ENCODE data around the gene ANKRD35. TPM values are rescaled to one million over a fixed set of nuclear protein-coding genes. Genes with fewer than 3 reads are reported as not detected.

ANKRD35 gene
- polyA plus RNA-seq, 1 donor (not counting 4 experiments of a cell fraction or from before 2014, with no cell fraction given) = 0.46 TPM

DNA sequence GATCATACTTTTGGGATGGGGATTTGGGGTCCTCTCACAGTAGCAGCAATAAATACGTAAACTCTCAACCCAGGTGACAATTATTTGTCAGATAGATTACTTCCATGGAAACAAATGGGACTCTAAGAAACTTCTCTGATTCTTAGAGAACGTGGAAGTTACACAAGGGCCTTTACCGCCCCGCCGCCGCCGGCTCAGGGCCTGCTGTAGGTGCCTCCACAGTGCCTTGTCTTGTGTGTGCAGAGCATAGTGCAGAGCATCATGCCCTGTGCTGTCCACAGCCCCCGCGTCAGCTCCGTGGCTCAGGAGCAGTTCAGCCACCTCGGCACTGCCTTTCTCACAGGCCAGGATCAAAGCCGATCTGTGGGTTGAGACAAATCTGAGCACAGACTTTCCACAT, 11.0 kb downstream of the ANKRD35 start:
- H3K4me2 ChIP-seq (ENCODE audit: control insufficient read depth, extremely low read depth, insufficient read depth, low read depth, low read length) = no peak overlapping the region
- H3K4me1 ChIP-seq (ENCODE audit: control insufficient read depth, extremely low read depth, insufficient read depth, low read length) = peaks cover 18% of the 10 kb centered on the region
- no peak for DNase-seq (ENCODE audit: low read depth, low spot score)
- no peak overlapping the region for H3K4me3 ChIP-seq (ENCODE audit: control insufficient read depth in 2 of 3, extremely low read depth in 1 of 3, insufficient read depth in 2 of 3, low read depth in 1 of 3, low read length in 3 of 3)
- no peaks in the 10 kb centered on the region for H3K9me3 ChIP-seq (ENCODE audit: control insufficient read depth, low read depth, low read length)
- H3K79me2 ChIP-seq (ENCODE audit: control insufficient read depth, insufficient read depth, low read length) = no peaks in the 10 kb centered on the region
- no peak for FAIRE-seq
- no peak overlapping the region for H3K27ac ChIP-seq (ENCODE audit: control insufficient read depth, insufficient read depth, low read length)
- H3K9me1 ChIP-seq (ENCODE audit: control insufficient read depth, extremely low read depth, insufficient read depth, low read length) = no peaks in the 10 kb centered on the region
- H3K9ac ChIP-seq (ENCODE audit: control insufficient read depth, extremely low read depth, insufficient read depth, low read length) = no peak overlapping the region
- dilution Hi-C loops (cut with MboI; ENCODE audit: extremely low pct_ligation_motif_present, low sequenced_read_pairs) = no loop called here
- TF ChIP-seq, protein P1, sequence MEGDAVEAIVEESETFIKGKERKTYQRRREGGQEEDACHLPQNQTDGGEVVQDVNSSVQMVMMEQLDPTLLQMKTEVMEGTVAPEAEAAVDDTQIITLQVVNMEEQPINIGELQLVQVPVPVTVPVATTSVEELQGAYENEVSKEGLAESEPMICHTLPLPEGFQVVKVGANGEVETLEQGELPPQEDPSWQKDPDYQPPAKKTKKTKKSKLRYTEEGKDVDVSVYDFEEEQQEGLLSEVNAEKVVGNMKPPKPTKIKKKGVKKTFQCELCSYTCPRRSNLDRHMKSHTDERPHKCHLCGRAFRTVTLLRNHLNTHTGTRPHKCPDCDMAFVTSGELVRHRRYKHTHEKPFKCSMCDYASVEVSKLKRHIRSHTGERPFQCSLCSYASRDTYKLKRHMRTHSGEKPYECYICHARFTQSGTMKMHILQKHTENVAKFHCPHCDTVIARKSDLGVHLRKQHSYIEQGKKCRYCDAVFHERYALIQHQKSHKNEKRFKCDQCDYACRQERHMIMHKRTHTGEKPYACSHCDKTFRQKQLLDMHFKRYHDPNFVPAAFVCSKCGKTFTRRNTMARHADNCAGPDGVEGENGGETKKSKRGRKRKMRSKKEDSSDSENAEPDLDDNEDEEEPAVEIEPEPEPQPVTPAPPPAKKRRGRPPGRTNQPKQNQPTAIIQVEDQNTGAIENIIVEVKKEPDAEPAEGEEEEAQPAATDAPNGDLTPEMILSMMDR (optimal IDR thresholded peaks at IDR 0.05 in 1 of 3, IDR thresholded peaks at IDR 0.05 in 1 of 3, conservative IDR thresholded peaks at IDR 0.05 in 1 of 3; ENCODE audit: extremely low read depth in 1 of 3, insufficient read depth in 2 of 3, low read length in 3 of 3) = no peak
- no peak for TF ChIP-seq EZH2 (IDR thresholded peaks at IDR 0.05; ENCODE audit: low read length)
- H3K36me3 ChIP-seq (ENCODE audit: control insufficient read depth in 2 of 2, extremely low read depth in 1 of 2, insufficient read depth in 2 of 2, low read length in 2 of 2) = no peaks in the 10 kb centered on the region
- no peaks in the 10 kb centered on the region for H4K20me1 ChIP-seq (ENCODE audit: control insufficient read depth, extremely low read depth, insufficient read depth, low read length)
- peaks cover 12% of the 10 kb centered on the region for H3K27me3 ChIP-seq (ENCODE audit: control insufficient read depth, extremely low read depth, insufficient read depth, low read length)
- no peak overlapping the region for H2AFZ ChIP-seq (ENCODE audit: control insufficient read depth, low read length)

- dilution Hi-C loops (cut with MboI; ENCODE audit: extremely low pct_ligation_motif_present, low sequenced_read_pairs) = no loop called here
- Histone ChIP-seq H3K27ac (ENCODE audit: control insufficient read depth, insufficient read depth, low read length) (no peak overlapping the region), H3K27me3 (ENCODE audit: control insufficient read depth, extremely low read depth, insufficient read depth, low read length) (peaks cover 15% of the 10 kb centered on the region), H4K20me1 (ENCODE audit: control insufficient read depth, extremely low read depth, insufficient read depth, low read length) (no peaks in the 10 kb centered on the region), H3K4me1 (ENCODE audit: control insufficient read depth, extremely low read depth, insufficient read depth, low read length) (peaks cover 10% of the 10 kb centered on the region), H3K36me3 (ENCODE audit: control insufficient read depth in 2 of 2, extremely low read depth in 1 of 2, insufficient read depth in 2 of 2, low read length in 2 of 2) (no peaks in the 10 kb centered on the region), H3K4me2 (ENCODE audit: control insufficient read depth, extremely low read depth, insufficient read depth, low read depth, low read length) (peak overlapping the region; percentile 71), H3K9ac (ENCODE audit: control insufficient read depth, extremely low read depth, insufficient read depth, low read length) (peak overlapping the region; percentile 15), H3K79me2 (ENCODE audit: control insufficient read depth, insufficient read depth, low read length) (no peaks in the 10 kb centered on the region), H3K9me3 (ENCODE audit: control insufficient read depth, low read depth, low read length) (no peaks in the 10 kb centered on the region), H3K4me3 (ENCODE audit: control insufficient read depth in 2 of 3, extremely low read depth in 1 of 3, insufficient read depth in 2 of 3, low read depth in 1 of 3, low read length in 3 of 3) (peak overlapping the region in 2 of 3 experiments; percentile 7 to 51), H3K9me1 (ENCODE audit: control insufficient read depth, extremely low read depth, insufficient read depth, low read length) (no peaks in the 10 kb centered on the region), H2AFZ (ENCODE audit: control insufficient read depth, low read length) (peak overlapping the region; percentile 69)
- TF ChIP-seq, protein P1 (optimal IDR thresholded peaks at IDR 0.05 in 1 of 3, IDR thresholded peaks at IDR 0.05 in 1 of 3, conservative IDR thresholded peaks at IDR 0.05 in 1 of 3; ENCODE audit: extremely low read depth in 1 of 3, insufficient read depth in 2 of 3, low read length in 3 of 3) = no peak
- no peak for TF ChIP-seq EZH2 (IDR thresholded peaks at IDR 0.05; ENCODE audit: low read length)
- DNase-seq (ENCODE audit: low read depth, low spot score) (no peak), FAIRE-seq (no peak)
Observed at GRCh38 chr1:145871994-145872924, 13.4 kb downstream of the ANKRD35 start.

Data from keratinocyte (primary cell).